SK-N-SH (cell line): ENCODE data around the gene MAPK12. TPM values are rescaled to one million over a fixed set of nuclear protein-coding genes. Genes with fewer than 3 reads are reported as not detected.
A peak's percentile ranks its signal among the peaks of the same experiment; 100 is the strongest.

Experiments
- CTCF ChIA-PET: fragments of 300-600, 350-600 bp; formaldehyde crosslinking; extraction: SDS; loops from one replicate; lab custom pipeline; 2021; lab: Yijun Ruan, JAX
- POLR2A ChIA-PET: fragments of 350-600 bp; sonication (Branson Sonifier 250); formaldehyde crosslinking; extraction: SDS; loops from one replicate; lab custom pipeline; 2020; ENCODE audit warnings: antibody characterized with exemption, inconsistent platforms; lab: Yijun Ruan, JAX
- DNase-seq: peaks from one replicate; pipeline ENCODE4 v3.0.0; 2012
- H2AFZ ChIP-seq: fragments of 200-600 bp; sonication (generic); 2 replicates; pipeline ENCODE4 v1.8.1; 2016; ENCODE audit warnings: antibody characterized with exemption, mild to moderate bottlenecking, low read depth
- H3F3A ChIP-seq: fragments of 200-600 bp; sonication (generic); replicated peaks from 2 replicates; pipeline ENCODE3; 2016; ENCODE audit warnings: antibody characterized with exemption, mild to moderate bottlenecking; ENCODE audit not compliant: insufficient read depth
- H3K27ac ChIP-seq, 2 experiments: fragments of 200-500 bp in 1 of 2; fragments of 200-600 bp in 1 of 2; sonication (Bioruptor generic) in 1 of 2; sonication (generic), shearing (Covaris generic) in 1 of 2; 2 replicates each; pipeline versions ENCODE4 v1.5.1 to v1.6.1; 2014 to 2016; ENCODE audit warnings: low read depth in 2 of 2, inconsistent platforms in 1 of 2, low read length in 1 of 2, mild to moderate bottlenecking in 1 of 2, mixed read lengths in 1 of 2
- H3K27me3 ChIP-seq: fragments of 200-600 bp; sonication (generic), shearing (Covaris generic); 2 replicates; pipeline ENCODE4 v1.6.1; 2016; ENCODE audit warnings: mixed run types; ENCODE audit not compliant: insufficient read depth
- H3K36me3 ChIP-seq, 2 experiments: fragments of 200-500 bp in 1 of 2; fragments of 200-600 bp in 1 of 2; sonication (Bioruptor generic) in 1 of 2; sonication (generic) in 1 of 2; replicated peaks in 1 of 2; 2 replicates each; pipeline versions ENCODE3 to v1.5.1; 2014 to 2016; ENCODE audit warnings: low read length in 1 of 2, mild to moderate bottlenecking in 1 of 2; ENCODE audit not compliant: insufficient read depth in 2 of 2, control insufficient read depth in 1 of 2
- H3K4me1 ChIP-seq, 2 experiments: fragments of 200-500 bp in 1 of 2; fragments of 200-600 bp in 1 of 2; sonication (Bioruptor generic) in 1 of 2; sonication (generic), shearing (Covaris generic) in 1 of 2; 2 replicates each; pipeline versions ENCODE4 v1.5.1 to v1.6.1; 2014 to 2016; ENCODE audit warnings: low read depth in 1 of 2, low read length in 1 of 2, mixed run types in 1 of 2; ENCODE audit not compliant: insufficient read depth in 2 of 2, control insufficient read depth in 1 of 2
- H3K4me2 ChIP-seq: fragments of 200-600 bp; sonication (generic), shearing (Covaris generic); 2 replicates; pipeline ENCODE4 v1.6.1; 2017; ENCODE audit warnings: mixed run types
- H3K4me3 ChIP-seq, 2 experiments: fragments of 200-500 bp in 1 of 2; fragments of 200-600 bp in 1 of 2; sonication (Bioruptor generic) in 1 of 2; sonication (generic), shearing (Covaris generic) in 1 of 2; 2 replicates each; pipeline versions ENCODE4 v1.5.1 to v1.8.1; 2014 to 2016; ENCODE audit warnings: low read depth in 2 of 2, inconsistent platforms in 1 of 2, low read length in 1 of 2, mild to moderate bottlenecking in 1 of 2, mixed read lengths in 1 of 2, moderate library complexity in 1 of 2
- H3K79me2 ChIP-seq: fragments of 200-600 bp; sonication (generic); 2 replicates; pipeline ENCODE4 v1.8.1; 2017; ENCODE audit warnings: mild to moderate bottlenecking; ENCODE audit not compliant: insufficient read depth
- H3K9ac ChIP-seq: fragments of 200-600 bp; sonication (generic); 2 replicates; pipeline ENCODE4 v1.6.1; 2017; ENCODE audit warnings: mixed run types
- H3K9me2 ChIP-seq: fragments of 200-600 bp; sonication (generic); 2 replicates; pipeline ENCODE4 v1.6.1; 2017; ENCODE audit warnings: mixed run types
- H3K9me3 ChIP-seq: fragments of 200-600 bp; sonication (generic); 2 replicates; pipeline ENCODE4 v1.6.1; 2017; ENCODE audit warnings: mixed run types, mild to moderate bottlenecking, moderate library complexity
- H4K20me1 ChIP-seq: fragments of 200-600 bp; sonication (generic); 2 replicates; pipeline ENCODE4 v1.6.1; 2017; ENCODE audit warnings: mild to moderate bottlenecking, mixed run types; ENCODE audit not compliant: insufficient read depth
- CHD2 ChIP-seq: fragments of 150-350 bp; IDR thresholded peaks from 2 replicates; pipeline ENCODE4 v1.6.1; 2018; ENCODE audit warnings: low read length; ENCODE audit not compliant: partially characterized antibody
- CTCF ChIP-seq: fragments of 200-600 bp; sonication (generic); IDR thresholded peaks from 2 replicates; pipeline ENCODE4 v1.6.1; 2017; ENCODE audit warnings: antibody characterized with exemption, mild to moderate bottlenecking, moderate library complexity
- EZH2phosphoT487 ChIP-seq: fragments of 200-600 bp; sonication (generic); IDR thresholded peaks from 2 replicates; pipeline ENCODE4 v1.6.1; 2017; ENCODE audit warnings: low read depth, mixed run types, mild to moderate bottlenecking, antibody characterized with exemption, moderate library complexity, borderline replicate concordance
- FOXJ3 ChIP-seq: sonication (generic); formaldehyde crosslinking; IDR thresholded peaks from 2 replicates; pipeline ENCODE4 v1.5.1; 2020; ENCODE audit warnings: mild to moderate bottlenecking, missing genetic modification reagents
- GATA2 ChIP-seq: sonication (generic); formaldehyde crosslinking; IDR thresholded peaks from 2 replicates; pipeline ENCODE4 v1.5.0; 2020; ENCODE audit warnings: mild to moderate bottlenecking, missing genetic modification reagents
- IRF3 ChIP-seq: fragments of 150-350 bp; IDR thresholded peaks from 2 replicates; pipeline ENCODE4 v1.6.1; 2016; ENCODE audit warnings: mild to moderate bottlenecking, low read depth, low read length
- MXI1 ChIP-seq: IDR thresholded peaks from 2 replicates; pipeline ENCODE4 v1.6.1; 2012; ENCODE audit warnings: mild to moderate bottlenecking, low read depth, low read length, improper control_type of control experiment
- NFIC ChIP-seq: IDR thresholded peaks from 2 replicates; pipeline ENCODE4 v1.4.0; 2012; ENCODE audit warnings: borderline replicate concordance
- POLR2AphosphoS5 ChIP-seq: IDR thresholded peaks from 2 replicates; pipeline ENCODE4 v1.6.1; 2012; ENCODE audit warnings: low read depth, low read length
- RXRA ChIP-seq: IDR thresholded peaks from 2 replicates; pipeline ENCODE4 v1.4.0; 2012; ENCODE audit warnings: low read depth, mild to moderate bottlenecking, borderline replicate concordance
- SIN3A ChIP-seq: IDR thresholded peaks from 2 replicates; pipeline ENCODE4 v1.6.1; 2012; ENCODE audit warnings: low read depth, mild to moderate bottlenecking, low read length, moderate library complexity, borderline replicate concordance
- SMC3 ChIP-seq: IDR thresholded peaks from 2 replicates; pipeline ENCODE4 v1.6.1; 2012; ENCODE audit warnings: low read depth, low read length, improper control_type of control experiment
- TCF12 ChIP-seq: IDR thresholded peaks from 2 replicates; pipeline ENCODE4 v1.4.0; 2012
- TEAD4 ChIP-seq: IDR thresholded peaks from 2 replicates; pipeline ENCODE4 v1.4.0; 2012; ENCODE audit warnings: mild to moderate bottlenecking, borderline replicate concordance; ENCODE audit not compliant: insufficient read depth
- ZBTB33 ChIP-seq: IDR thresholded peaks from 2 replicates; pipeline ENCODE4 v1.4.0; 2012; ENCODE audit warnings: low read depth, borderline replicate concordance
- WGBS: methylation state at CpG from one replicate; pipeline ENCODE4 v1.1.6; 2017; ENCODE audit warnings: low lambda C conversion rate; 5-methylcytosine and 5-hydroxymethylcytosine counted together
- polyA plus RNA-seq, 3 experiments: library from polyadenylated mRNA; depleted of rRNA; stranded (reverse); fragments of >200 nt; gene quantifications; 2 replicates each; pipeline ENCODE4 v1.2.3, GENCODE V29; 2012

The MAPK12 gene
- polyA plus RNA-seq, 1 of the 3 experiments (the other 2 are of a cell fraction) = 118 TPM

GRCh38 chr22:50270666-50271394 lies 9.3 kb upstream of the MAPK12 start (continued):
- TF ChIP-seq CTCF = 0 out of 2 replicates have a peak, but pooled peaks have one; percentile 11
- 0 out of 2 replicates have a peak, but pooled peaks have one; percentile 38 for TF ChIP-seq SIN3A
- no peak for TF ChIP-seq SMC3
- TF ChIP-seq FOXJ3 (CRISPR knock-in tag) = no peak
- TF ChIP-seq, all 33 proteins: peak for 5

- Histone ChIP-seq H3F3A (peaks cover 29% of the 10 kb centered on the region), H3K9me3 (no peaks in the 10 kb centered on the region), H3K9ac (peak within 1 kb of the TSS; percentile 70), H3K27me3 (no peaks in the 10 kb centered on the region), H3K9me2 (no peaks in the 10 kb centered on the region), H3K4me3 (peak within 1 kb of the TSS; percentile 60 to 73), H3K4me2 (peak within 1 kb of the TSS; percentile 98), H3K79me2 (no peaks in the 10 kb centered on the region), H3K27ac (peak within 1 kb of the TSS; percentile 53 to 85; a peak in 3 of 4 replicates), H3K36me3 (peaks cover 3 to 17% of the 10 kb centered on the region in 2 experiments), H4K20me1 (peaks cover 19% of the 10 kb centered on the region; the same call in 1 of the 2 replicates), H2AFZ (no peak within 1 kb of the TSS), H3K4me1 (peaks cover 7 to 23% of the 10 kb centered on the region in 2 experiments; a peak in 2 of 4 replicates)
- WGBS = 0% methylated on average over 8 of the region's 92 CpGs
- ChIA-PET CTCF (interaction anchor here (11.4 kb wide), 1 partner anchor 18 kb away, joined by 72 read pairs; the partner anchor contains the start of gene HDAC10), POLR2A (interaction anchor here (1.0 kb wide), 1 partner anchor 19 kb away, joined by 4 read pairs; the partner anchor contains the start of gene HDAC10)
- DNase-seq = peak; percentile 90
- TF ChIP-seq IRF3 (no peak), SIN3A (no peak), CTCF (no peak), NFIC (no peak), TEAD4 (no peak), POLR2AphosphoS5 (0 out of 2 replicates have a peak, but pooled peaks have one; percentile 9), TCF12 (no peak), FOXJ3 (CRISPR knock-in tag) (no peak), RXRA (no peak), GATA2 (no peak), ZBTB33 (0 out of 2 replicates have a peak, but pooled peaks have one; percentile 33), MXI1 (peak; percentile 12; the same call in 1 of the 2 replicates), CHD2 (peak; percentile 79), EZH2phosphoT487 (no peak)
Measured at GRCh38 chr22:50269970-50270665, 8.6 kb upstream of the MAPK12 start, which contains the start of gene MAPK11. Gene MAPK11, minus strand, starts transcription at chr22:50270380. Its CDS starts 88 bp downstream, at chr22:50270292.
